Retina (tissue), 1 donor: ENCODE measurements around the gene COX7C.
"Not testable (repeated sequence)": the region's sequence is repeated elsewhere in the genome, so short reads cannot be mapped to it uniquely, and the experiment has no call there.

ENCODE experiments used
- DNase-seq: peaks from one replicate; pipeline ENCODE4 v3.0.0-alpha.2; 2016

The COX7C gene, protein sequence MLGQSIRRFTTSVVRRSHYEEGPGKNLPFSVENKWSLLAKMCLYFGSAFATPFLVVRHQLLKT

GRCh38 chr5:86617756-86618576 is at the start of gene COX7C:
Gene COX7C (plus strand): TSS chr5:86617941. CDS start chr5:86618056, 115 bp downstream.
- peak; percentile 97 for DNase-seq

DNA sequence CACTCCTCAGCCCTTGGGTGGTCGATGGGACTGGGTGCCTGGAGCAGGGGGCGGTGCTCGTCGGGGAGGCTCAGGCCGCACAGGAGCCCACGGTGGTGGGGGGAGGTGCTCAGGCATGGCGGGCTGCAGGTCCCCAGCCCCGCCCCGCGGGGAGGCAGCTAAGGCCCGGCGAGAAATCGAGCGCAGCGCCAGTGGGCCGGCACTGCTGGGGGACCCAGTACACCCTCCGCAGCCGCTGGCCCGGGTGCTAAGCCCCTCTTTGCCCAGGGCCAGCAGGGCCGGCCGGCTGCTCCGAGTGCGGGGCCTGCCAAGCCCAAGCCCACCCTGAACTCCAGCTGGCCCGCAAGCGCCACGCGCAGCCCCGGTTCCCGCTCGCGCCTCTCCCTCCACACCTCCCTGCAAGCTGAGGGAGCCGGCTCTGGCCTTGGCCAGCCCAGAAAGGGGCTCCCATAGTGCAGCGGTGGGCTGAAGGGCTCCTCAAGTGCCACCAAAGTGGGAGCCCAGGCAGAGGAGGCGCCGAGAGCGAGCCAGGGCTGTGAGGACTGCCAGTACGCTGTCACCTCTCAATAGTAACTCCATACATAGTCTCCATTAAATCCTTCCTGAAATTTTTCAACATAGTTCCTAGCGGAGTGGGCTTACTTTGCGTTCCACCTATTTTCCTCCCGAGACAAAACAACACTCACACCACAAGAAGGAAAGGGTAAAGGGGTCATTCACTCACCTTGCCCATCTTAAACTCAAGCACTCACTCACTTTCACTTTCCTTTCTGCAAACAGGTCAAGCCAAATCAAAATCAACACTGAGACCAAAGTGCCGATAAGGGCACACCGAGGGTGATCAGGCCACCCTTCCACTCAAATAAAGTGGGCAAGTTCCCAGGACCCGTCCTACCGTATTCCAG is 48.0 kb upstream of the COX7C start:
- not testable (repeated sequence) for DNase-seq

DNA sequence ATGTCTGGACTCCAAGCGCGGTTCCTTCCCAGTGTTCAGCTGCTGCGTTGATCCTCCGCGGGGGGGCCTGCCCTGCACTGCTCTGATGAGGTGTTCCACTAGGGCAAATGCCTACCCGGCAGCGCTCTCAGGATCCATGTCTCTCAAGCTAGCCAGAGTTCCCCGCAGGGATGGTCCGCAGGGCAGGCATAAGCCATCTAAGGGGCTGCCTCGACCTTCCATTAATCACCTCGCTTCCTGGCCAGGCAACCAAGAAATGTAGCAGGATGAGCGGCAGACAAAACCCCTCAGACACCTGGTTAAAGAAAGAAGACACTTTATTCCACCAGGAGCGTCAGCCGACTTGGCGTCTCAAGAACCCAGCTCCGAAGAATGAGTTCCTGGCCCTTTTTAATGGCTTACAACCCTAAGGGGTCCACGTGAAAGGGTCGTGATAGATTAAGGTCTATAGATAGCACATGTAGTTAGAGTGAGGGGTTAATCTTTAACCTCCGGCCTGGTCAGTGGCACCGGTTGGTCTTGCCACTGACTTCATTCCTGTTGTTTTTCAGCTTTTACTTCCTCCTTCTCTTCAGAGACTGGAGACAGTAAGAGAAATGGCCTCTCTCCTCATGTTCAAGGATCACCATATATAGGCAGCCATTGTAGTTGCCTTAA is 47.2 kb upstream of the COX7C start:
- DNase-seq = no peak

DNA sequence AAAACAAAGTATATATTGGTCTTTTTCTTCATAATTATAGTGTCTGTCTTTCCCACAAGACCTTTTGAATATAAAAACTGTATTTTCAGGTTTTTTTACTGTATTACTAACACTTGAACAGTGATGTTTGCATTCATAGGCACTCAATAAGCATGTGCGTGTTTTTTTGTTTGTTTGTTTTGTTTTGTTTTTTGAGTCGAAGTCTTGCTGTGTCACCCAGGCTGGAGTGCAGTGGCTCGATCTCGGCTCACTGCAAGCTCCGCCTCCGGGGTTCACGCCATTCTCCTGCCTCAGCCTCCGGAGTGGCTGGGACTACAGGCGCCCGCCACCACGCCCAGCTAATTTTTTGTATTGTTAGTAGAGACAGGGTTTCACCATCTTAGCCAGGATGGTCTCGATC is 46.6 kb upstream of the COX7C start:
- DNase-seq = not testable (repeated sequence)

- no peak for DNase-seq
These were observed 44.8 kb upstream of the COX7C start for GRCh38 chr5:86572825-86573517.

- DNase-seq = no peak
These were observed 38.2 kb upstream of the COX7C start for GRCh38 chr5:86579502-86579901.

GRCh38 chr5:86596476-86596875 is 21.3 kb upstream of the COX7C start:
- no peak for DNase-seq

GRCh38 chr5:86605881-86606280 is 11.9 kb upstream of the COX7C start:
- DNase-seq = no peak

GRCh38 chr5:86613455-86613854 is 4.3 kb upstream of the COX7C start:
- DNase-seq = no peak

- no peak for DNase-seq
These were observed 409 bp upstream of the COX7C start for GRCh38 chr5:86617309-86617755.

DNA sequence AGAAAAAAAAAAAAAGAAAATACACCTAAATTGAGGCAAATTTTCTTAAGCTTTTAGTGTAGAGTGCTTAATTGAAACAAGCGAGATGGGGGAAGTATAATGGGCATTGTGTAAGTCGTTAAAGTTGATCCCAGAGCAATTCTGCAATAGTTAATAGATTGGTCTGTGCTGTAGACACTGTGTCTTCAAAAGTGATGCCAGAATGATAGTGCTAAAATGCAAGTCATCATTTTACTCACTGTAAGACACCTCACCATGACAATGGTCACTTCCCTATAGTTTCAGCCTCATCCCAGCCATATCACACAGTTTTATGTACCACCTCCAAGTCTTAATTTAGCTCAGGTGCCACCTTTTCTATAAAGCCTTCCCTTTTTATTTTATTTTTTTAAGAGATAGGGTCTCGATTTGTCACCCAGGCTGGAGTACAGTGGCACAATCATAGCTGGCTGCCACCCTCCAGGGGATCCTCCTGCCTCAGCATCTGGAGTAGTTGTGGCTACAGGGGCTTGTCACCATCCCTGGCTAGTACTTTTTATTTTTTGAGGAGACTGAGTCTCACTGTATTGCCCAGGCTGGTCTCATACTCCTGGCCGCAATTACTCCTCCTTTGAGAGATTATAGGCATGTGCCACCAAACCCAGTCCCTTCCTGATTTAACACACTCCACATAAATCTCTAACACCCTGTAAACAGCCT is 6.2 kb downstream of the COX7C start:
- no peak for DNase-seq

DNA sequence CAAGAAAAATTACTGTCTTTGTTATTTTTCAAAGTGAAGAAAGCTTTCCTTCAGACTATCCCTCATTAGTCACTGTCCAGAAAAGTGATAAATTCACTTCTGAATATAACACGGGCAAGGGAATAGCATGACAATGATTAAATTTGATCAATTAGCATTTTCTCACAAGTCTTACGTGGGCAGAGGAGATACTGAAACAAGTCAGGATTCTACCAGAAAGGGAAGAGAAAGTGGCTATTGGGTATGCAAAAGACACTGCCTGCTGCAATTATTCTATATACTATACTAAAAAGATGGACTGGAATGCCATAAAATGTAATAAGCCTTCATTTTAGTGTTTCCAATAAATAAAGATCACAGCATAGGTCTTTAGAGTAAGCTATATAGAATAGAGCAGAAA is 7.4 kb downstream of the COX7C start:
- no peak for DNase-seq

DNA sequence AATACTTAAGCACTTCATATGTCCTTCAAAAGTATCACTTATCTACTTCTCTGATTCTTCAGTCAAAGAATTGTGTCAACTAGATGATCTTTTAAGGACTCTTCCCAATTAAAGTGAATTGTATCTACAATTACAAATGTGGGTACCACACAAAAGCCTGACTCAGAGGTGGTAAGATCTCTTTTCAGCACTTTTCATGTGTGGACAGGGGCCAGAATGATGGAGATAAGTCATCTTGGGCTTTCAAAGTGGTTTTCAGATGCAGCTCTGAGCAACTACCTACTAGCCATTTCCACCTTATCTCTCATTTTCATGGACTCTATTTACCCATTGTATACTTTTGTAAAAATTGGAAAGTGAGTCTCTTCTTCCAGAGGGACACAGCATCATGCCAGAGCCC is 8.4 kb downstream of the COX7C start:
- DNase-seq = no peak

- no peak for DNase-seq
These were observed 13.4 kb downstream of the COX7C start for GRCh38 chr5:86631165-86631564.

- DNase-seq = no peak
These were observed 23.3 kb downstream of the COX7C start for GRCh38 chr5:86640998-86641397.

DNA sequence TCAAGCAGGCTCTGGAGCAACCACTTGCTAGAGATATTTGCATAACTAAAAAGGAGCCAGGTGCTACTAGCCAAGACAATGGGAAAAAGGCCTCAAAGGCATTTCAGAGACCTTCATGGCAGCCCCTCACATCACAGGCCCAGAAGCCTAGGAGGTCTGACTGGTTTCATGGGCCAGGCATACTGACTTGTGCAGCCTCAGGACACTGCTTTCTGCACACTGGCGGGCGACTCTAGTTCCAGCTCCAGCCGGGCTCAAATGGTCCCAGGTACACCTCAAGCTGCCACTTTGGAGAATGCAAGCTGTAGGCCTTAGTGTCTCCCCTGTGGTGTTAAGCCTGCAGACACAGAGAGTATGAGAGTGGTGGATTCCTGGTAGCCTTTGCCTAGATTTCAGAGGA is 27.1 kb downstream of the COX7C start:
- no peak for DNase-seq

DNA sequence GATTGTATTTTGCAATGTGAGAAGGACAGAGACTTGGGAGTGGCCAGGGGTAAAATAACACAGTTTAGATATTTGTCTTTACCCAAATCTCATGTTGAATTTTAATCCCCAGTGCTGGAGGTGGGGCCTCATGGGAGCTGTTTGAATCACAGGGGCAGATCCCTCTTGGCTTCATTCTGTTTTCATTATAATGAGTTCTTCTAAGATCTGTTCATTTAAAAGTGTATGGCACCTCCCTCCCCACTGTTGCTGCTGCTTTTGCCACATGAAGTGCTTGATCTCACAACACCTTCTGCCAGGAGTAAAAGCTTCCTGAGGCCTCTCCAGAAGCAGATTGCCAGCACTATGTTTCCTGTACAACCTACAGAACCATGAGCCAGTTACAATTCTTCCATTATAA is 28.1 kb downstream of the COX7C start:
- no peak for DNase-seq

- DNase-seq = no peak
These were observed 28.9 kb downstream of the COX7C start for GRCh38 chr5:86646671-86647070.

GRCh38 chr5:86649832-86650505 is 32.2 kb downstream of the COX7C start:
- no peak for DNase-seq

- DNase-seq = not testable (repeated sequence)
These were observed 43.0 kb downstream of the COX7C start for GRCh38 chr5:86660771-86661170.

DNA sequence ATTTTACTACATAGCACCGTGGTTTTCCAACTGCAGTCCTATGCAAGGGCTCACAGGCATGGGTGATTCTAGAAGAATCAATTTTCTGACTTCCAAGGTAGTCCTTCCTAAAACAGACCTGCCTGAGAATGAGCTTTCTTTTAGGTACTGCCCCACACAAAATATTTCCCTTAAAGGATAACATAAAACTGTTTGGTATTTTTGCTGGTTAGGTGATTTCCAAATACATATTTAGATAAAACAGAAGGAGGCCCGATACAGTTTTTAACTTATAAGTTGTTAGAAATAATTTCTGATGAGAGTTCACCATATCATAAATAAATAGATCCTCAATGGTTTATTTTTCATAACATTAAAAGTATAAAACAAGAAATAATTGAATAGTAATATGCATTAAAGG is 46.4 kb downstream of the COX7C start:
- no peak for DNase-seq
